Measurements from ENCODE around the gene RIT2. TPM values are rescaled to one million over a fixed set of nuclear protein-coding genes. Genes with fewer than 3 reads are reported as not detected.

The RIT2 gene
- total RNA-seq, 4 donors from 2014 or later, result not detected

- TF ChIP-seq CTCF (IDR thresholded peaks at IDR 0.05; ENCODE audit: low read depth), result no peak
These were observed 193.1 kb downstream of the RIT2 start for GRCh38 chr18:42922363-42922762.

- TF ChIP-seq CTCF (IDR thresholded peaks at IDR 0.05; ENCODE audit: low read depth), result no peak
These were observed 194.2 kb downstream of the RIT2 start for GRCh38 chr18:42921226-42921737.

- TF ChIP-seq CTCF (IDR thresholded peaks at IDR 0.05; ENCODE audit: low read depth), result no peak
These were observed 194.9 kb downstream of the RIT2 start for GRCh38 chr18:42920621-42921020.

- TF ChIP-seq CTCF (IDR thresholded peaks at IDR 0.05; ENCODE audit: low read depth), result no peak
These were observed 200.2 kb downstream of the RIT2 start for GRCh38 chr18:42915299-42915698.

- TF ChIP-seq CTCF (IDR thresholded peaks at IDR 0.05; ENCODE audit: low read depth), result no peak
These were observed 201.0 kb downstream of the RIT2 start for GRCh38 chr18:42914476-42914875.

- no peak for TF ChIP-seq CTCF (IDR thresholded peaks at IDR 0.05; ENCODE audit: low read depth)
These were observed 206.4 kb downstream of the RIT2 start for GRCh38 chr18:42909095-42909494.

GRCh38 chr18:42906761-42907160 lies 208.7 kb downstream of the RIT2 start:
- no peak for TF ChIP-seq CTCF (IDR thresholded peaks at IDR 0.05; ENCODE audit: low read depth)

All from subcutaneous adipose tissue (tissue), 4 donors.